ENCODE measurements around the gene ULK4. TPM values are rescaled to one million over a fixed set of nuclear protein-coding genes. Genes with fewer than 3 reads are reported as not detected.

ULK4 gene
- total and polyA plus RNA-seq, 2 of the 8 experiments (the other 6 are each of a cell fraction or from before 2014, with no cell fraction given): 3.0 to 10.8 TPM

GRCh38 chr3:41961751-41962679 lies at the start of gene ULK4 (continued):
- TF ChIP-seq, protein P1, sequence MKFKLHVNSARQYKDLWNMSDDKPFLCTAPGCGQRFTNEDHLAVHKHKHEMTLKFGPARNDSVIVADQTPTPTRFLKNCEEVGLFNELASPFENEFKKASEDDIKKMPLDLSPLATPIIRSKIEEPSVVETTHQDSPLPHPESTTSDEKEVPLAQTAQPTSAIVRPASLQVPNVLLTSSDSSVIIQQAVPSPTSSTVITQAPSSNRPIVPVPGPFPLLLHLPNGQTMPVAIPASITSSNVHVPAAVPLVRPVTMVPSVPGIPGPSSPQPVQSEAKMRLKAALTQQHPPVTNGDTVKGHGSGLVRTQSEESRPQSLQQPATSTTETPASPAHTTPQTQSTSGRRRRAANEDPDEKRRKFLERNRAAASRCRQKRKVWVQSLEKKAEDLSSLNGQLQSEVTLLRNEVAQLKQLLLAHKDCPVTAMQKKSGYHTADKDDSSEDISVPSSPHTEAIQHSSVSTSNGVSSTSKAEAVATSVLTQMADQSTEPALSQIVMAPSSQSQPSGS (IDR thresholded peaks at IDR 0.05; ENCODE audit: low read length): no peak
- TF ChIP-seq MAFK (IDR thresholded peaks at IDR 0.05; ENCODE audit: low read depth, low read length): no peak
- peak; percentile 98 for TF ChIP-seq CHD1 (IDR thresholded peaks at IDR 0.05; ENCODE audit: low read depth, low read length)

Measured in H1 (cell line).